Stimulated activated CD4-positive, alpha-beta T cell treated with anti-CD3 and anti-CD28 coated beads, Interleukin-12 subunit alpha, Interleukin-12 subunit beta, amount 100 ng/mL, for 48 hours (primary cell): ENCODE data around the gene NCAPH2.
A peak's percentile ranks its signal among the peaks of the same experiment; 100 is the strongest.

ENCODE experiments used
- DNase-seq, 3 donors: peaks; one replicate each; pipeline ENCODE4 v3.0.0-alpha.2; 2020; ENCODE audit warnings: low read depth in 2 of 3, low spot score in 1 of 3

Gene NCAPH2

GRCh38 chr22:50545522-50546325 is 37.7 kb downstream of the NCAPH2 start, which contains the start of gene KLHDC7B:
KLHDC7B (plus strand) TSS chr22:50545899; CDS start chr22:50546244, 345 bp downstream.
- no peak for DNase-seq

GRCh38 chr22:50546326-50547262 is 38.6 kb downstream of the NCAPH2 start:
- DNase-seq = no peak

- DNase-seq = no peak
These were observed 39.4 kb downstream of the NCAPH2 start for GRCh38 chr22:50547263-50547985.

GRCh38 chr22:50548040-50548920 is 40.3 kb downstream of the NCAPH2 start:
- no peak for DNase-seq

GRCh38 chr22:50548921-50549790 is 41.1 kb downstream of the NCAPH2 start:
- no peak for DNase-seq

GRCh38 chr22:50550395-50550794 is 42.4 kb downstream of the NCAPH2 start:
- no peak for DNase-seq

- DNase-seq = no peak
These were observed 43.2 kb downstream of the NCAPH2 start for GRCh38 chr22:50551160-50551752.

GRCh38 chr22:50553310-50553709 is 45.3 kb downstream of the NCAPH2 start:
- DNase-seq = no peak

DNA sequence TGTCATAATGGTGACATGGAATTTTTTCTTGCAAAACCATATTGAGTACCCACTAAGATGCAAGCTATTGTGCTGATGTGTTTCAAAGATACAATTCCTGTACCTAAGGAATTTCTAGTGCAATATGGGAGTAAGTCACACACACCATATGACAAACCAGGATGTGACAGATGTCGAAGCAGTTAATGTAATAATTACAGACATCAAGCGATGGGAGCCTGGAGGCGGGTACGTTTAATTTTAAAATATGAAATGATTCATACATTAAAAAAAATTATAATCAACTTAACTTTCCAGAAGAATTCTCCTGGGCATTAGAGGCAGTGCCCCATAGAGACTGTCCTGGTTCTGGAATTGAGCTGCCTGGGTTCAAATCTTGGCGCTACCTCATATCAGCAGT is 48.7 kb downstream of the NCAPH2 start:
- no peak for DNase-seq

GRCh38 chr22:50560034-50560433 is 52.0 kb downstream of the NCAPH2 start:
- no peak for DNase-seq

- DNase-seq = no peak
These were observed 53.7 kb downstream of the NCAPH2 start for GRCh38 chr22:50561401-50562358.

DNA sequence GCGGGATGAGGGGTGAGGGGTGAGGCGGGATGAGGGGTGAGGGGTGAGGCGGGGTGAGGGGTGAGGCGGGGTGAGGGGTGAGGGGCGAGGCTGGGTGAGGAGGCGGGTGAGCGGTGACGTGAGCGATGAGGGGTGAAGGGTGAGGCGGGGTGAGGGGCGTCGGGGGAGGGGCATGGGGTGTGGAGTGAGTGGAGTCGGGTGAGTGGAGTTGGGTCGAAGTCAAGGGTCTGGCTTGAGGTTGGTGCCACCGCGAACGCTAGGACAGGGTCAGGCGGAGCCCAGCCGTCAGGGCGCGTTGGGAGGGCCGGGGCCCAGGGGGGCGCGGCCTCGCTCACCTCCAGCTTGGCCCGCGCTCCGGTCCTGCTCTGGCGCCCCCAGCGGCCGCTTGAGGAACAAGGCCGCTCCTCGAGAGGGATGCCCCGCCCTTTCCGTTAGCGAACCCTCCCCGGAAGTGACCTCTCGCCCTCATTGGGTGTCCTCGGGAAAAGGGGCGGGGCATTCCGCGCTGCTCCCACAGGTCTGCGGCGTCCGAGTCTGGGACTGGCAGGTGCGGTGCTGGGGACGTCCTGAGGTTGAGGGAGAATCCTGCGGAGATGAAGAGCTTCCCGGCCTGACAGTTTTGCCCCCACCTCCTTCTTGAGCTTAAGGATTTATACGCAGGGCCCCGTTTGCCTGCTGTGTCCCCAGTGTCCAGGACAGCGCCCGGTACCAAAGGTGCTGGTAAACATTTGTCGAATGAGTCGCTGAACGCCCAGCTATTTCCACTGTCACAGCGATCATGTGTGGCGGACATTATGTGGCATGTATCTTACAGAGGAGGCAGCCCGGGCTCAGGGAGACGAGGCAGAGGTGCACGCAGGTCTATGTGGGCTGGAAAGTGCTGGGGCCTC is 54.7 kb downstream of the NCAPH2 start, which contains the start of gene SYCE3:
Gene SYCE3, minus strand, starts transcription at position 397 of the 890 bp plus-strand sequence. CDS start 6,514 bp downstream, outside the sequence.
- DNase-seq = peak; percentile 96 to 98 (median 98)

- no peak for DNase-seq
These were observed 55.6 kb downstream of the NCAPH2 start for GRCh38 chr22:50563413-50564160.

GRCh38 chr22:50564289-50564688 is 56.3 kb downstream of the NCAPH2 start:
- no peak for DNase-seq

DNA sequence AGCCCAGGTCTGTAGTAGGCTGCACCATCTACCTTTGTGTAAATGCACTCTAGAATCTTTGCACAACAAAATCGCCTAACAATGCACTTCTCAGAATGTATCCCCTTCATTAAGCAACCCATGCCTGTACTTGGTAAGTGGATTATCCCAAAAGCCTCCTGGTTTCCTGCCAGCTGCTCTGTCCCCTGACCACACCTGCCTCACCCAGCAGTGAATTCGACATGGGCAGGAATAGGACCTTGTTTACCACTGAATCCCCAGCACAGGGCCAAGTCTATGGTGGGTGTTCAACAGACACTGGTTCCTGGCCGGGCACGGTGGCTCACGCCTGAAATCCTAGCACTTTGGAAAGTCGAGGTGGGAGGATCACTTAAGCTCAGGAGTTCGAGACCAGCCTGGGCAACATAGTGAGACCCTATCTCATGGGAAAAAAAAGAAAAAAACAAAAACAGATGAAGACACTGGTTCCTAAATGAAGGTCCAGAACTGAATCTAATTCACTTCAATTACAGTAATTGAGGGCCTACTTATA is 59.8 kb downstream of the NCAPH2 start:
- DNase-seq = no peak

- DNase-seq = no peak
These were observed 60.6 kb downstream of the NCAPH2 start for GRCh38 chr22:50568626-50569025.
